B cell (primary cell): Measurements from ENCODE around the gene ANKS6. TPM values are rescaled to one million over a fixed set of nuclear protein-coding genes. Genes with fewer than 3 reads are reported as not detected.

Source experiments
- ATAC-seq: fragments of 200-7000 bp; cut with Tn5 transposase; one replicate; pipeline ENCODE4 v1.10.0; 2021; ENCODE audit warnings: low read depth, mild to moderate bottlenecking, moderate number of reproducible peaks, moderate library complexity
- CTCF ChIA-PET: fragments of 350-600 bp; sonication (Branson Sonifier 250); formaldehyde crosslinking; loops from one replicate; lab custom pipeline; 2021; ENCODE audit warnings: antibody characterized with exemption, inconsistent platforms; lab: Charles Lee
- POLR2A ChIA-PET: fragments of 350-600 bp; sonication (Branson Sonifier 250); formaldehyde crosslinking; loops from one replicate; lab custom pipeline; 2021; ENCODE audit warnings: antibody characterized with exemption; lab: Charles Lee
- DNase-seq: peaks from one replicate; pipeline ENCODE4 v3.0.0; 2013
- H2AFZ ChIP-seq: 2 replicates; pipeline ENCODE4 v1.6.1; 2012; ENCODE audit warnings: mild to moderate bottlenecking, low read depth, low read length; ENCODE audit not compliant: insufficient read depth, poor library complexity, severe bottlenecking
- H3K27ac ChIP-seq, 2 donors: 1 replicate in 1 of 2; 2 replicates in 1 of 2; pipeline ENCODE4 v1.5.1; 2012 to 2013; ENCODE audit warnings: low read length in 2 of 2, mild to moderate bottlenecking in 2 of 2, moderate library complexity in 1 of 2
- H3K27me3 ChIP-seq, 4 experiments: fragments of 200-600 bp in 1 of 4; sonication (generic) in 1 of 4; replicated peaks in 1 of 4; 1 replicate in 2 of 4; 2 replicates in 2 of 4; pipeline versions ENCODE4 v1.6.1 to v1.7.0; 2013 to 2016; ENCODE audit warnings: low read length in 3 of 4, mild to moderate bottlenecking in 2 of 4, mixed read lengths in 1 of 4, moderate library complexity in 1 of 4; ENCODE audit not compliant: insufficient read depth in 4 of 4, control insufficient read depth in 3 of 4; ENCODE audit errors: control extremely low read depth in 1 of 4
- H3K36me3 ChIP-seq, 2 experiments: replicated peaks in 1 of 2; 1 replicate in 1 of 2; 2 replicates in 1 of 2; pipeline versions ENCODE4 v1.6.1 to v1.7.1; 2013; ENCODE audit warnings: low read length in 1 of 2; ENCODE audit not compliant: insufficient read depth in 2 of 2, control insufficient read depth in 1 of 2; ENCODE audit errors: control extremely low read depth in 1 of 2, extremely low read depth in 1 of 2
- H3K4me1 ChIP-seq, 2 donors: fragments of 200-600 bp in 1 of 2; sonication (generic) in 1 of 2; 1 replicate in 1 of 2; 2 replicates in 1 of 2; pipeline versions ENCODE4 v1.5.1 to v1.6.1; 2013 to 2017; ENCODE audit warnings: low read length in 2 of 2; ENCODE audit not compliant: control insufficient read depth in 2 of 2, insufficient read depth in 2 of 2
- H3K4me2 ChIP-seq: replicated peaks from 2 replicates; pipeline ENCODE3; 2012; ENCODE audit warnings: mild to moderate bottlenecking, low read depth, low read length; ENCODE audit not compliant: poor library complexity, severe bottlenecking
- H3K4me3 ChIP-seq, 5 experiments: fragments of 200-600 bp in 1 of 5; sonication (generic) in 1 of 5; 1 replicate in 3 of 5; 2 replicates in 2 of 5; pipeline versions ENCODE4 v1.5.1 to v1.7.0; 2011 to 2016; ENCODE audit warnings: low read length in 4 of 5, mild to moderate bottlenecking in 4 of 5, low read depth in 2 of 5, control low read depth in 1 of 5, moderate library complexity in 1 of 5; ENCODE audit not compliant: insufficient read depth in 1 of 5; ENCODE audit errors: control extremely low read depth in 1 of 5, extremely low read depth in 1 of 5
- H3K79me2 ChIP-seq: fragments of 200-600 bp; sonication (generic); one replicate; pipeline ENCODE4 v1.6.0; 2016; ENCODE audit warnings: low read length; ENCODE audit not compliant: control insufficient read depth, insufficient read depth
- H3K9ac ChIP-seq: fragments of 200-600 bp; sonication (generic); 2 replicates; pipeline ENCODE4 v1.6.1; 2017; ENCODE audit warnings: mild to moderate bottlenecking, low read length, moderate library complexity
- H3K9me3 ChIP-seq, 3 donors: one replicate each; pipeline versions ENCODE4 v1.6.1 to v1.7.1; 2013; ENCODE audit warnings: low read length in 2 of 3; ENCODE audit not compliant: control insufficient read depth in 2 of 3, insufficient read depth in 1 of 3; ENCODE audit errors: control extremely low read depth in 1 of 3
- H4K20me1 ChIP-seq: 2 replicates; pipeline ENCODE4 v1.6.0; 2012; ENCODE audit warnings: mild to moderate bottlenecking, low read length; ENCODE audit not compliant: insufficient read depth, control insufficient read depth, poor library complexity, severe bottlenecking
- H3K27ac Mint-ChIP-seq: one replicate; pipeline ENCODE4 v1.8.0; 2021; ENCODE audit warnings: mixed read lengths
- H3K27me3 Mint-ChIP-seq: one replicate; pipeline ENCODE4 v1.8.0; 2021; ENCODE audit warnings: mixed read lengths
- H3K4me1 Mint-ChIP-seq: one replicate; pipeline ENCODE4 v1.8.0; 2021; ENCODE audit warnings: mixed read lengths
- H3K4me3 Mint-ChIP-seq: one replicate; pipeline ENCODE4 v1.8.0; 2021; ENCODE audit warnings: mixed read lengths
- H3K9me3 Mint-ChIP-seq: one replicate; pipeline ENCODE4 v1.8.0; 2022; ENCODE audit warnings: mixed read lengths; ENCODE audit not compliant: insufficient read depth
- EZH2 ChIP-seq: IDR thresholded peaks from 2 replicates; pipeline ENCODE4 v1.6.1; 2012; ENCODE audit warnings: borderline replicate concordance, low read depth, mild to moderate bottlenecking, moderate library complexity, low read length; ENCODE audit not compliant: insufficient read depth, poor library complexity, severe bottlenecking
- WGBS: methylation state at CpG from one replicate; pipeline ENCODE4 v1.1.5; 2013; ENCODE audit warnings: missing lambda C conversion rate; ENCODE audit not compliant: insufficient coverage; 5-methylcytosine and 5-hydroxymethylcytosine counted together
- intact Hi-C: fragments of 100-400 bp; cut with micrococcal nuclease; formaldehyde crosslinking; loops from one replicate; pipeline ENCODE4 v1.10.0; 2022
- polyA plus RNA-seq: library from polyadenylated mRNA; depleted of rRNA; stranded (reverse); fragments of >200 nt; gene quantifications from 2 replicates; pipeline ENCODE4 v1.2.3, GENCODE V29; 2012
- total RNA-seq, 2 donors: library from RNA; stranded (reverse); fragments of 120-200 nt in 1 of 2; gene quantifications; 1 replicate in 1 of 2; 2 replicates in 1 of 2; pipeline versions ENCODE4 v1.2.3 to v1.2.4, GENCODE V29; 2013 to 2022
- TF ChIP-seq, protein P1 (sequence below): fragments of 200-600 bp; IDR thresholded peaks from one replicate; pipeline ENCODE4 v1.8.0; 2022; ENCODE audit warnings: antibody characterized with exemption, mild to moderate bottlenecking

ANKS6 gene
- total and polyA plus RNA-seq, 2 donors (not counting 1 experiment from before 2014, with no cell fraction given), result 11.4 to 16.1 TPM

DNA sequence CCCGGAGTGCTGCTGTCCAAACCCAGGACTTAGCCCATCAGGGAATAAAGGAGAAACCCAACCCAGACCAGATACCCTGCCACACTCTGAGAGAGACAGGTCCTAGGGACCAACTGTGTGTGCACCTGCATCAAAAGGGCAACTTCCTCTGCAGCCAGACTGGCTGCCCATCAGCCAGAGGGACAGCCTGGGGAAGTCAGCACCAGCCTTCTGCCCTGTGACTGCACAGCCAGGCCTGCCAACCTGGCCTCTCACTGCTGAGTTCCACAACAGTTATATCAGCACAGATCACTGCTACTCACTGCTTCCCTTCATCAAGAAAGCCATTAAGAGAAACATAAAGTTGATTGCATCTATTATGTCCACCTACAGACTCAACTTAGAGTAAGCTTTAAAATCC is 105.7 kb downstream of the ANKS6 start:
- no peaks in the 10 kb centered on the region for H3K9me3 Mint-ChIP-seq
- Histone ChIP-seq H3K4me3 (no peak overlapping the region), H3K4me1 (no peaks in the 10 kb centered on the region), H3K4me2 (no peak overlapping the region), H3K9ac (no peak overlapping the region), H3K9me3 (no peaks in the 10 kb centered on the region), H4K20me1 (no peaks in the 10 kb centered on the region), H3K36me3 (no peaks in the 10 kb centered on the region), H3K27me3 (peaks cover 0 to 3% (median 0%) of the 10 kb centered on the region in 4 experiments), H3K27ac (no peak overlapping the region), H2AFZ (no peak overlapping the region), H3K79me2 (no peaks in the 10 kb centered on the region)
- ChIA-PET POLR2A (no interaction called here), CTCF (no interaction called here)
- intact Hi-C loops, result no loop called here
- WGBS, result 100% methylated on average over 1 of the region's 1 CpG
- no peak for TF ChIP-seq EZH2
- TF ChIP-seq, protein P1, sequence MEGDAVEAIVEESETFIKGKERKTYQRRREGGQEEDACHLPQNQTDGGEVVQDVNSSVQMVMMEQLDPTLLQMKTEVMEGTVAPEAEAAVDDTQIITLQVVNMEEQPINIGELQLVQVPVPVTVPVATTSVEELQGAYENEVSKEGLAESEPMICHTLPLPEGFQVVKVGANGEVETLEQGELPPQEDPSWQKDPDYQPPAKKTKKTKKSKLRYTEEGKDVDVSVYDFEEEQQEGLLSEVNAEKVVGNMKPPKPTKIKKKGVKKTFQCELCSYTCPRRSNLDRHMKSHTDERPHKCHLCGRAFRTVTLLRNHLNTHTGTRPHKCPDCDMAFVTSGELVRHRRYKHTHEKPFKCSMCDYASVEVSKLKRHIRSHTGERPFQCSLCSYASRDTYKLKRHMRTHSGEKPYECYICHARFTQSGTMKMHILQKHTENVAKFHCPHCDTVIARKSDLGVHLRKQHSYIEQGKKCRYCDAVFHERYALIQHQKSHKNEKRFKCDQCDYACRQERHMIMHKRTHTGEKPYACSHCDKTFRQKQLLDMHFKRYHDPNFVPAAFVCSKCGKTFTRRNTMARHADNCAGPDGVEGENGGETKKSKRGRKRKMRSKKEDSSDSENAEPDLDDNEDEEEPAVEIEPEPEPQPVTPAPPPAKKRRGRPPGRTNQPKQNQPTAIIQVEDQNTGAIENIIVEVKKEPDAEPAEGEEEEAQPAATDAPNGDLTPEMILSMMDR, result no peak
- no peak for ATAC-seq
- H3K4me1 Mint-ChIP-seq, result no peaks in the 10 kb centered on the region
- H3K4me3 Mint-ChIP-seq, result no peak overlapping the region
- peaks cover 7% of the 10 kb centered on the region for H3K27me3 Mint-ChIP-seq
- no peak overlapping the region for H3K27ac Mint-ChIP-seq
- no peak for DNase-seq

DNA sequence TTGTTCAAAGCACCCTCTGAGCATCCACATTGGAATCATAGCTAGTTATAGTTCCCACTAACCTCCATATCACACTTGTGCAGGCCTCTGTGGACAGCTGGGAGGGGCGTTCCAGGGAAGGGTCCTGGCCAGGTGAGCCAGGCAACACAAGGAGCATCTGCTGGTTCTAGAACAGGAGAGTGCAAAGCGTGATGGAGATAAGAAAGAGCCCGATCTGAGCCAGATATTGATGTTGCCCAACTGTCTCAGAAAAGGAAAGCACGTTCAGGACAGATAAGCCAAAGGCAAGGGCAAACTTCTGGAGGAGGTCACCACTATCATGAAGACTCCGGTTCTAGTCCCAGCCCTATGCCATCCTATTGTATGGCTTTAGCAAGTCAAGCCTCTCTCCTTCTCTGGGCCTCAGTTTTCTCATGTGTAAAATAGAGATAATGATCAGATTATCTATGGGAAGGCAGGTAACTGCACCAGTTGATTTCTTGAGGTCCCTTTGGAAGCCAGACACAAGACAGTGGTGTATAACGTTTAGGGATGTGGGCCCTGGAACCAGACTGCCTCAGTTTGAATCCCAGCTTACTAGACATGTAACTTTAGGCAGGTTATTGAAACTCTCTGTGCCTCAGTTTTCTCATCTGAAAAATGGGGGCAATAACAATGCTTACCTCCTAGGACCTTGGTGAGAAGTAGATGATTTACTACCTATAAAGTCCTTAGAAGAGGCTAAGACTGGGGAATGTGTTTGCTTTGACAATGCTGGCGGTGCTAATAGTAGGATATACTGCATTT is 107.5 kb downstream of the ANKS6 start:
- Histone ChIP-seq H3K36me3 (no peaks in the 10 kb centered on the region), H3K4me2 (no peak overlapping the region), H3K27me3 (peaks cover 0 to 3% (median 0%) of the 10 kb centered on the region in 4 experiments), H3K27ac (no peak overlapping the region), H4K20me1 (no peaks in the 10 kb centered on the region), H3K79me2 (no peaks in the 10 kb centered on the region), H3K4me1 (no peaks in the 10 kb centered on the region), H3K9ac (no peak overlapping the region), H3K9me3 (no peaks in the 10 kb centered on the region), H3K4me3 (no peak overlapping the region), H2AFZ (no peak overlapping the region)
- no peaks in the 10 kb centered on the region for H3K9me3 Mint-ChIP-seq
- WGBS, result 84% methylated on average over 7 of the region's 7 CpGs
- DNase-seq (no peak), ATAC-seq (no peak)
- TF ChIP-seq, protein P1, result no peak
- no peak for TF ChIP-seq EZH2
- H3K27ac Mint-ChIP-seq, result no peak overlapping the region
- ChIA-PET POLR2A (no interaction called here), CTCF (no interaction called here)
- no peak overlapping the region for H3K4me3 Mint-ChIP-seq
- no peaks in the 10 kb centered on the region for H3K4me1 Mint-ChIP-seq
- intact Hi-C loops, result no loop called here
- H3K27me3 Mint-ChIP-seq, result peaks cover 7% of the 10 kb centered on the region
